ENCODE data around the gene CYREN.
A peak's percentile ranks its signal among the peaks of the same experiment; 100 is the strongest.

CYREN gene

GRCh38 chr7:135204341-135204749 lies 33.8 kb upstream of the CYREN start:
- peaks cover 54% of the 10 kb centered on the region for H3K4me1 Mint-ChIP-seq
- H3K9me3 Mint-ChIP-seq, result no peaks in the 10 kb centered on the region
- no peak overlapping the region for H3K27ac Mint-ChIP-seq
- no peaks in the 10 kb centered on the region for H3K27me3 Mint-ChIP-seq
- no peak overlapping the region for H3K4me3 Mint-ChIP-seq
- H3K36me3 Mint-ChIP-seq, result peaks cover 19% of the 10 kb centered on the region

DNA sequence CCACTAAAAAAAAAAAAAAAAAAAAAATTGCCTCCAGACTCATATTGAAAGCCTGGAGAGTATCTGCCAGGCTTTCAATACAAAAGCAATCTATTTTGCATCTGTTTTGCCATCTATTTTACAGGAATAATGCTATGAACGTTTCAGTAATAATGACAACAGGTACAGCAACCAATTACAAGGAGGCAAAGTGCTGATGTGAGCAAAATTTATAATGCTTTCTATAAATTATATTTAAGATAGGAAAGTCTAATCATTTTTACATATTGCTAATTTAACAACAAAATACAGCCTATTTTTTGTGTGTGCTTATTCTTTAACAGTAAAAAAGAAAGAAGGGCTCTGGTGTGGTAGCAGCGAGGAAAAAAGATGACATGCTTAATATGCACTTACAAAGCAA lies 30.8 kb upstream of the CYREN start:
- Mint-ChIP-seq H3K27me3 (no peaks in the 10 kb centered on the region), H3K27ac (no peak overlapping the region), H3K9me3 (no peaks in the 10 kb centered on the region), H3K4me3 (no peak overlapping the region), H3K4me1 (peaks cover 28% of the 10 kb centered on the region), H3K36me3 (peaks cover 19% of the 10 kb centered on the region)

DNA sequence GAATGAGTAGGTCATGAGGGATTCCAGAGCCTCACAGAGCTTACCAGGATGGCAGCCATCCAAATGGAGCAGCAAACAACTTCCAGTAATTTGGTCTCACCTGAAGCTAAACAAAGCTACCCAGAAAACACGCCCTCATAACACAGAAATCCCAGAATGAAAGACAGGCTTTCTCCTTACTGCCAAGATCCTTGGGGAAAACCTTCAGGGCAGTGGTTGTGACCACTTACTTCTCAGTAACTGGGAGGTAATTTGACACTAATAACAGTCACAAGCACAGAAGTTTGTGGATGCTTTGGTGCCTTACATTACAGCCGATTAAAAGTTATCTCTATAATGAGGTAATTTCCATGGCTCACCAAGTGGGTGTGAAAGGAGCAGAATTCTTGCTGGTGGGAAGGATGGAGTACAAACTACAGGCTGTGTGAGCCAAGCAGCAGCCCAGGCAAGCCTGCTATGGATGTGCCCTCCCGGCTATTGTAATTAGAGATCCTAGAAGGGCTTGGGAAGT lies 30.4 kb upstream of the CYREN start:
- Mint-ChIP-seq H3K4me1 (peaks cover 25% of the 10 kb centered on the region), H3K9me3 (no peaks in the 10 kb centered on the region), H3K4me3 (no peak overlapping the region), H3K27ac (no peak overlapping the region), H3K36me3 (peaks cover 18% of the 10 kb centered on the region), H3K27me3 (no peaks in the 10 kb centered on the region)

- Mint-ChIP-seq H3K4me3 (no peak overlapping the region), H3K9me3 (no peaks in the 10 kb centered on the region), H3K27me3 (no peaks in the 10 kb centered on the region), H3K4me1 (peaks cover 21% of the 10 kb centered on the region), H3K27ac (no peak overlapping the region), H3K36me3 (peaks cover 18% of the 10 kb centered on the region)
These were observed 28.9 kb upstream of the CYREN start for GRCh38 chr7:135199439-135199838.

- no peak overlapping the region for H3K4me3 Mint-ChIP-seq
- no peak overlapping the region for H3K27ac Mint-ChIP-seq
- peaks cover 12% of the 10 kb centered on the region for H3K4me1 Mint-ChIP-seq
- peaks cover 18% of the 10 kb centered on the region for H3K36me3 Mint-ChIP-seq
- H3K9me3 Mint-ChIP-seq, result no peaks in the 10 kb centered on the region
- no peaks in the 10 kb centered on the region for H3K27me3 Mint-ChIP-seq
These were observed 27.6 kb upstream of the CYREN start for GRCh38 chr7:135197906-135198655.

GRCh38 chr7:135197343-135197742 lies 26.8 kb upstream of the CYREN start:
- H3K27ac Mint-ChIP-seq, result no peak overlapping the region
- no peak overlapping the region for H3K4me3 Mint-ChIP-seq
- no peaks in the 10 kb centered on the region for H3K9me3 Mint-ChIP-seq
- H3K36me3 Mint-ChIP-seq, result peaks cover 20% of the 10 kb centered on the region
- H3K27me3 Mint-ChIP-seq, result no peaks in the 10 kb centered on the region
- peaks cover 5% of the 10 kb centered on the region for H3K4me1 Mint-ChIP-seq

GRCh38 chr7:135195968-135196629 lies 25.6 kb upstream of the CYREN start:
- H3K27me3 Mint-ChIP-seq, result no peaks in the 10 kb centered on the region

GRCh38 chr7:135195156-135195555 lies 24.6 kb upstream of the CYREN start:
- no peak overlapping the region for H3K27ac Mint-ChIP-seq
- no peak overlapping the region for H3K4me3 Mint-ChIP-seq
- H3K27me3 Mint-ChIP-seq, result no peaks in the 10 kb centered on the region
- H3K4me1 Mint-ChIP-seq, result no peaks in the 10 kb centered on the region
- H3K36me3 Mint-ChIP-seq, result peaks cover 28% of the 10 kb centered on the region
- H3K9me3 Mint-ChIP-seq, result no peaks in the 10 kb centered on the region

More at GRCh38 chr7:135195968-135196629, 25.6 kb upstream of the CYREN start:
- peaks cover 19% of the 10 kb centered on the region for H3K36me3 Mint-ChIP-seq
- no peaks in the 10 kb centered on the region for H3K9me3 Mint-ChIP-seq
- H3K4me1 Mint-ChIP-seq, result no peaks in the 10 kb centered on the region
- H3K27ac Mint-ChIP-seq, result peak overlapping the region; percentile 17
- H3K4me3 Mint-ChIP-seq, result no peak overlapping the region

DNA sequence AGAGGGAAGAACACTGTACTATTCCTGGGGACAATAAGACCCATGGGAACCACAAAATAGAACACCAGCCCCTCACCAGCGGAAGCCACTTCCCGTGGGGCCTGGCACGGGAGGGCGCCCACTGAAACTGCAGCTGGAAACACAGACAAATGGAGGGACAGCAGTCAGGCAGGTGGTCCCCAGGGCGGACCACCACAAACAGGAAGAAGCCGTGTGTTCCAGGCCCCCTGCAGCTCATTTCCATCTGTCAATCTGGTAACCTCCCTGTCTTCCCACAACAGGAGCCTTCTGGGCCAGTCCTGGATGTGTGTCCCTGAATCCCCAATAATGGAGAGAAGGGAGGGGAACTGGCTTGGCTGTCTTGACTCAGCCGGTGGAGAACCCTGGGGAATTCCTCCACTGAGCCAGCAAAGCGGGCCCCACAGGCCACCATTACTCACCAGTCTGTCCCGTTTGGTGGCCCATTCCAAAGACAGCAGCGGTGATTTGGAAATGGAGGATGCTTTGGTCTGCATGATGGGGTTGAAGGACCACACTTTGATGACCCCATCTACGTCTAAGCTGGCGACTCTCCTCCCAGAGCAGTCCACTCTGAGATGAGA lies 24.1 kb upstream of the CYREN start:
- Mint-ChIP-seq H3K27me3 (no peaks in the 10 kb centered on the region), H3K4me3 (no peak overlapping the region), H3K27ac (no peak overlapping the region), H3K9me3 (no peaks in the 10 kb centered on the region), H3K4me1 (no peaks in the 10 kb centered on the region), H3K36me3 (peaks cover 33% of the 10 kb centered on the region)

GRCh38 chr7:135193615-135194081 lies 23.1 kb upstream of the CYREN start:
- no peaks in the 10 kb centered on the region for H3K9me3 Mint-ChIP-seq
- no peak overlapping the region for H3K27ac Mint-ChIP-seq
- no peak overlapping the region for H3K4me3 Mint-ChIP-seq
- H3K27me3 Mint-ChIP-seq, result no peaks in the 10 kb centered on the region
- H3K4me1 Mint-ChIP-seq, result no peaks in the 10 kb centered on the region
- H3K36me3 Mint-ChIP-seq, result peaks cover 31% of the 10 kb centered on the region

DNA sequence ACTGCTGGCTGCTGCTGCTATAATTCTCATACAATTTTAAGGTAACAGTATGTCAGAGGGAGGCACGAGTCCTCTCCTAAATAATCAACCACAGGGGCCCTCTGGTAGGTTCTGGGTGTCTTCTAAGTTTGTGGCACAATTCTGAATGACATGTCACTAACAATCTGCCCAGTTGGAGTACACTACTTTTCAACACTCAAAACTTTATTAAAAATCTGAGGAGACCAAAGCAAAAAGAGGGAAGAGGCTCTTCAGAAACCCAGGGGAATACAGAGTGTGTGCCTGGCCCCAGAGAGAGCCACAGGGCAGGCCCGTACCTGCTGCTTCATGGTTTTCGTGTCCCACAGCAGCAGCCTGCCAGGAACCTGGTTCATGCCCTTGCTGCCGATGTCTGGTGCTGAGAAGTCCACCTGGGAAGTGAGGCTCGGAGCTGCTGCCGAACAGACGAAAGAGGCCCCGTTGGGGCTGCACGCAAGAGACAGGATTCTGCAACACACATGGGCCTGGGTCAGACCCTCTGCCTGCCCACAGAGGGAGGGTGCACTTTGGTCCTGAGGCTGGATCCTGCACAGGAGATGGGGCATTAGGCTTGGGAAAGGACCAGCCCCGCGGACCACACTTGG lies 22.5 kb upstream of the CYREN start:
- H3K27me3 Mint-ChIP-seq, result no peaks in the 10 kb centered on the region
- no peaks in the 10 kb centered on the region for H3K9me3 Mint-ChIP-seq
- no peaks in the 10 kb centered on the region for H3K4me1 Mint-ChIP-seq
- no peak overlapping the region for H3K4me3 Mint-ChIP-seq
- H3K27ac Mint-ChIP-seq, result peak overlapping the region; percentile 18
- peaks cover 33% of the 10 kb centered on the region for H3K36me3 Mint-ChIP-seq

GRCh38 chr7:135190703-135191102 lies 20.2 kb upstream of the CYREN start:
- no peaks in the 10 kb centered on the region for H3K4me1 Mint-ChIP-seq
- H3K4me3 Mint-ChIP-seq, result peak overlapping the region; percentile 15
- H3K27ac Mint-ChIP-seq, result peak overlapping the region; percentile 71
- peaks cover 38% of the 10 kb centered on the region for H3K36me3 Mint-ChIP-seq
- no peaks in the 10 kb centered on the region for H3K27me3 Mint-ChIP-seq
- no peaks in the 10 kb centered on the region for H3K9me3 Mint-ChIP-seq

GRCh38 chr7:135189961-135190360 lies 19.5 kb upstream of the CYREN start:
- no peaks in the 10 kb centered on the region for H3K27me3 Mint-ChIP-seq
- peak overlapping the region; percentile 59 for H3K27ac Mint-ChIP-seq
- no peaks in the 10 kb centered on the region for H3K4me1 Mint-ChIP-seq
- H3K4me3 Mint-ChIP-seq, result no peak overlapping the region
- no peaks in the 10 kb centered on the region for H3K9me3 Mint-ChIP-seq
- peaks cover 39% of the 10 kb centered on the region for H3K36me3 Mint-ChIP-seq

DNA sequence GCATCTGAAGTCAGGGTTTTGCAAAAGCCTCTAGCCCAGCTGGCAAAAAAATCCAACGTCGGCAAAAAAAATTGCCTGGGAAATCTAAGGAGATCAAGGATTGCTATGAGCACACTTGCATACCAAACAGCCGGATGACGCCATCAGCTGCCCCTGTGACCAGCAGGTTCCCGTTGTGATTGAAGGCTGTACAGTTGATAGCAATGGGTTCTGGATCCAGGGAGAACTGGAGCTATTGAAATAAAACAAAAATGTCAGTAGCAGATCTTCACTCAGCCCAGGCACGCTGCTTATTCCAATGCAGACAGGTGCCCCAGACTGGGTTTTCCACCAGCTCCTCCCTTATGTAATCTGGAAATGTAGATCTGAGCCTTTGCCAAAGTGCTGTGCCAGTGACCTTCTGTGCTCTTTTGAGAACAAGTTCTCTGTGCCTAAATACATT lies 18.7 kb upstream of the CYREN start:
- H3K4me3 Mint-ChIP-seq, result no peak overlapping the region
- H3K36me3 Mint-ChIP-seq, result peaks cover 40% of the 10 kb centered on the region
- H3K9me3 Mint-ChIP-seq, result no peaks in the 10 kb centered on the region
- H3K4me1 Mint-ChIP-seq, result no peaks in the 10 kb centered on the region
- H3K27me3 Mint-ChIP-seq, result no peaks in the 10 kb centered on the region
- no peak overlapping the region for H3K27ac Mint-ChIP-seq

GRCh38 chr7:135188298-135188984 lies 17.9 kb upstream of the CYREN start:
- Mint-ChIP-seq H3K4me3 (no peak overlapping the region), H3K27ac (no peak overlapping the region), H3K9me3 (peaks cover 3% of the 10 kb centered on the region), H3K36me3 (peaks cover 45% of the 10 kb centered on the region), H3K4me1 (no peaks in the 10 kb centered on the region), H3K27me3 (no peaks in the 10 kb centered on the region)
